ENCODE results near the gene HOXC11. TPM values are rescaled to one million over a fixed set of nuclear protein-coding genes. Genes with fewer than 3 reads are reported as not detected.

Gene HOXC11
- total and polyA plus RNA-seq, 8 donors = not detected

DNA sequence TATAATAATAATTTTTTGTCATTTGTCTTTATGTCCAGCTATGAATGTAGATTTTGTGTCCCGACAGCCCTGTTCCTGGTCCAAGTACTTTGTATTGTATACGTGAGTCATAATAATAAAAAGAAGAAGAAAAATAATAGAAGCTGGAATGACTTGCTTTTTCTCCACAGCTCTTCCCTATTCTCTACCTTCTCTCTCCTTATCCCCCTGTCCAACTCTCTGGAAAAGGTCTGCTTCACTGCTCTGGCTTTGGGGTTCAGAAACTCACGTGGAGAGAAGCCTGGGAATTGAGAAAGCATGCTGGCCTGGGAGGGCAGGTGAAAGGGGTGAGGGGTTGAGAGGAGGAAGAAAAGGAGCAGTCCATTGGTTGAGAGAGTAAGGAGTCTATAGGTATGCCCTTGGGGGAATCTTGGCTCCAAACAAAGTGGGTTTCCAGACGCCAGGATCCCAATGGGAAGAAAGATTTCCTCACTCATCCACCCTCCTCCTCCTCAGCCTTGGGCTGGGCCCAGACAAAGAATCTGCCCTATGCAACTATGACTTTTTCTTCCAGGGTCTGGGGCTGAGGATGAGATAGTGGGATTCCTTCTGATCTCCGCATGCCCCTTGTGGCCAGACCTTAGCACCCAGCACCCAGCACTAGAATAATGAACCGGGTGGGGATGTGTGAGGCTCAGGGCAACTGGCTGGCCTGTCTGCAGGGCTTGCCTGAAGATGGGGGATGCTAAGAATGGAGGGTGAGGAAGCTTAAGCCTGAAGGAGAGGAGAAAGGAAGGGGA lies 39.9 kb downstream of the HOXC11 start:
- H3K36me3 ChIP-seq = no peaks in the 10 kb centered on the region
- H3K9me3 ChIP-seq = no peaks in the 10 kb centered on the region
- no peak for DNase-seq
- no peak for TF ChIP-seq CTCF (IDR thresholded peaks at IDR 0.05)
- ATAC-seq = no peak
- WGBS, 2 donors = 33 to 35% methylated on average over 6 of the region's 6 CpGs
- intact Hi-C loops (cut with DNase I) = no loop called here
- no peak for FAIRE-seq
- H3K27ac ChIP-seq = no peak overlapping the region
- H3K4me1 ChIP-seq = peaks cover 0 to 4% (median 0%) of the 10 kb centered on the region in 3 donors
- no peak overlapping the region for H3K4me3 ChIP-seq
- H3K27me3 ChIP-seq = peaks cover 0 to 52% (median 12%) of the 10 kb centered on the region in 4 donors

DNA sequence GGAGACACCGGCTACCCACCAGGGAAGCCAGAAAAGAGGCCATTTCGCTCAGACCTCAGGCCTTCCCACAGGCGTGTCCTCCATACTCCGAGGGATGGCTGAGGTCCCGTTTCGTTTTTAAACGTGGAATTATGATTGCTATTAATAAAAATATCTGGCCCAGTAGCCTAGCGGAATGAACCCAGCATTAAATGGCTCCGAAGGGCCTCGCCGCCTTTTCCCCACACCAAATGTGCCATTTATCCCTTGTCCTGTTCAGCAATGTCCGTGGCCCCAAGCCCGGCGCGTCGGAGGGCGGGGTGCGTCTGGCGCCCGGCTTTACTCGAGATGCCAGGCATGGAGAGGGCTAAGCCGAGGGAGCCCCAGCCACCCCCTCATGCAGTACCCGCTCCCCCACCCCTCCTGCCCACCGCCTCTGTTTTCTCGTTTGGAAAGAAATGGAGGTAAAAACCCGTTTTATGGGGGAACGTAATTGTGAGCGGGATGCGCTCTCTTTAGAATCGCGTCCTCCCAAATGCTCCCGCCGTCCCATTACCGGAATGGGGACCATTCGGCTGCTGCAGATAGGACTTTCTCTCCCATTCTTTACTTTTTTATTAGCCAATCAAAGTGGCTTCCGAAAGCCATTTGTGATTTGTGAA lies 41.6 kb downstream of the HOXC11 start:
- H3K4me3 ChIP-seq = no peak overlapping the region
- intact Hi-C loops (cut with DNase I) = no loop called here
- no peak for TF ChIP-seq CTCF (IDR thresholded peaks at IDR 0.05)
- no peak for ATAC-seq
- FAIRE-seq = no peak
- H3K36me3 ChIP-seq = no peaks in the 10 kb centered on the region
- H3K4me1 ChIP-seq = peaks cover 0 to 4% (median 0%) of the 10 kb centered on the region in 3 donors
- DNase-seq = no peak
- WGBS, 2 donors = 10 to 12% methylated on average over 36 of the region's 36 CpGs
- no peaks in the 10 kb centered on the region for H3K9me3 ChIP-seq
- H3K27ac ChIP-seq = no peak overlapping the region
- H3K27me3 ChIP-seq = peaks cover 0 to 42% (median 9%) of the 10 kb centered on the region in 4 donors

DNA sequence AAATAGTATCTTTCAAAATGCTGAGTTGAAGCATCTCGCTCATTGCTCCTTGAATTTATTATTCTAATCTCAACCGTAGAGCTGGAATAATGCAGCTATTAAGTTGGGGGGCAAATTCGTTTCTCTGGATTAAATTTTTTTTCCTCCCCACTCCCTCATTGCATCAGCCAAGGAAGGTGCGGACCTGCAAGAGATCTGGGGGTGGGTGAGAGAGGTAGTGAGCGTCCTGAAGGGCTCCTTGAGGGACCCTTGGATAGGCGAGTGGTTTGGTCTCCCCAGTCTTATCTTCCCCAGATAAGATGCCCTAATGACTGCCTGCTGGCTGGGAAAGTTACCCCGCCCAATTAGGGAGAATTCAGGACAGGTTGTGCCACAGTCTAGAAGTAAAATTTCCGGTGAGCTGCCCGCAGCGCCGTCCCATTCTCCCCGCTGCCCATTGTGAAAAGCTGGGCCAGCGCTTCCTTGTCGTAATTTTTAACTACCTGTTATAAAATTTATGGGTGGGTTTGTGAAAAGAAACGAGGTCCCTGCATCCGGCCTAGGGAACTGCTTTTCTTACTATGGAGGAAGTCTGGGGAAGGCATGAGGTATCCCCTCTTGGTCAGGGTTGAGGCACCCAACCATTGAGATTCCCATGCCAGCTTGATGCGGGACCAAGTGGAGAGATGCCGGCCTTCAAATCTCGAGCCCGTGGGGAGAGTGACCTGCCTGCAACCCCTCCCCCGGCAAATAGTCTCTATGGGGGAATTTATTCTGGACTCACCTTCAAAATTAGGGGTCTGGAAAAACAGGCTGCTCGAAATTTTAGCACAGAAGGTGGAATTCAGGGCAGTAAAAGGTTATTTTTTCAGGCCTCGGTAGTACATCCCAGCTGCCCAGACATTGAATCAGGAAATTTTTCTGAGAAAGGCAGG lies 42.3 kb downstream of the HOXC11 start:
- FAIRE-seq = no peak
- H3K27me3 ChIP-seq = peaks cover 0 to 35% (median 9%) of the 10 kb centered on the region in 4 donors
- no peaks in the 10 kb centered on the region for H3K36me3 ChIP-seq
- whole genome bisulfite sequencing, 2 donors = 12 to 18% methylated on average over 23 of the region's 23 CpGs
- no peak overlapping the region for H3K4me3 ChIP-seq
- no peak for TF ChIP-seq CTCF (IDR thresholded peaks at IDR 0.05)
- H3K4me1 ChIP-seq = peaks cover 0 to 4% (median 0%) of the 10 kb centered on the region in 3 donors
- no peak for ATAC-seq
- intact Hi-C loops (cut with DNase I) = no loop called here
- no peak for DNase-seq
- H3K9me3 ChIP-seq = no peaks in the 10 kb centered on the region
- no peak overlapping the region for H3K27ac ChIP-seq

DNA sequence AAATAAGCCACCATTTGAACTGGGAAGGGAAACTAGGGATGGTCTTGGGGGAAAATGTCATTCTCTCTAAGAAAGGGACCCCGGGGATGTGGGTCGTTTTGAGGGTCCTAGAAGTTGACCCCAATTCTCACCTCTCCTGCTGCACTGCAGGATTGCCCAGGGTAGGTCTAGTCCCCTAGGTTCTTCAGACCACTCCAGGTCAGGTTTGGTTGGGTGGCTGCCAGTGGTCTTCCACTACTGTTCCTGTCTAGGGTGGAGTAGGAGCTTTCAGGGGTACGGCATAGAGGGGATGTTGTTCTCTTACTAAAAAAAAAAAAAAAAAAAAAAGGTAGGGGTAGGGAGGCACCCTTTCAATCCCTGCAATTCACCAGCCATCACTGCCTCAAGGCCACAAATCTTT lies 43.1 kb downstream of the HOXC11 start:
- H3K4me1 ChIP-seq = peaks cover 0 to 4% (median 0%) of the 10 kb centered on the region in 3 donors
- peaks cover 0 to 32% (median 9%) of the 10 kb centered on the region in 4 donors for H3K27me3 ChIP-seq
- DNase-seq (no peak), FAIRE-seq (no peak), ATAC-seq (no peak)
- no peak for TF ChIP-seq CTCF (IDR thresholded peaks at IDR 0.05)
- intact Hi-C loops (cut with DNase I) = no loop called here
- H3K4me3 ChIP-seq = no peak overlapping the region
- 7 to 14% methylated on average over 3 of the region's 3 CpGs for WGBS, 2 donors
- H3K36me3 ChIP-seq = no peaks in the 10 kb centered on the region
- H3K27ac ChIP-seq = no peak overlapping the region
- H3K9me3 ChIP-seq = no peaks in the 10 kb centered on the region

Data from pancreas (tissue), 10 donors.